ENCODE results near the gene SLC1A2.

The SLC1A2 gene

GRCh38 chr11:35271031-35271430 lies 148.3 kb downstream of the SLC1A2 start:
- no peak for DNase-seq (ENCODE audit: low spot score)

GRCh38 chr11:35270342-35270741 lies 149.0 kb downstream of the SLC1A2 start:
- DNase-seq (ENCODE audit: low spot score), result no peak

GRCh38 chr11:35267504-35267903 lies 151.9 kb downstream of the SLC1A2 start:
- DNase-seq (ENCODE audit: low spot score), result no peak

GRCh38 chr11:35265755-35266454 lies 153.5 kb downstream of the SLC1A2 start:
- no peak for DNase-seq (ENCODE audit: low spot score)

GRCh38 chr11:35262735-35263134 lies 156.6 kb downstream of the SLC1A2 start:
- DNase-seq (ENCODE audit: low spot score), result no peak

GRCh38 chr11:35262056-35262455 lies 157.3 kb downstream of the SLC1A2 start:
- DNase-seq (ENCODE audit: low spot score), result no peak

GRCh38 chr11:35261197-35261596 lies 158.2 kb downstream of the SLC1A2 start:
- DNase-seq (ENCODE audit: low spot score), result no peak

- DNase-seq (ENCODE audit: low spot score), result no peak
These were observed 158.9 kb downstream of the SLC1A2 start for GRCh38 chr11:35260342-35260985.

GRCh38 chr11:35259529-35259928 lies 159.8 kb downstream of the SLC1A2 start:
- DNase-seq (ENCODE audit: low spot score), result no peak

- DNase-seq (ENCODE audit: low spot score), result no peak
These were observed 162.1 kb downstream of the SLC1A2 start for GRCh38 chr11:35257281-35257680.

- no peak for DNase-seq (ENCODE audit: low spot score)
These were observed 163.1 kb downstream of the SLC1A2 start for GRCh38 chr11:35256296-35256695.

GRCh38 chr11:35255514-35255913 lies 163.8 kb downstream of the SLC1A2 start:
- DNase-seq (ENCODE audit: low spot score), result no peak

- DNase-seq (ENCODE audit: low spot score), result no peak
These were observed 166.1 kb downstream of the SLC1A2 start for GRCh38 chr11:35253237-35253636.

GRCh38 chr11:35250621-35251020 lies 168.7 kb downstream of the SLC1A2 start:
- DNase-seq (ENCODE audit: low spot score), result no peak

GRCh38 chr11:35250192-35250591 lies 169.2 kb downstream of the SLC1A2 start:
- DNase-seq (ENCODE audit: low spot score), result no peak

- no peak for DNase-seq (ENCODE audit: low spot score)
These were observed 170.6 kb downstream of the SLC1A2 start for GRCh38 chr11:35248558-35249323.

GRCh38 chr11:35247863-35248262 lies 171.5 kb downstream of the SLC1A2 start:
- no peak for DNase-seq (ENCODE audit: low spot score)

- no peak for DNase-seq (ENCODE audit: low spot score)
These were observed 171.9 kb downstream of the SLC1A2 start for GRCh38 chr11:35247428-35247827.

- DNase-seq (ENCODE audit: low spot score), result no peak
These were observed 172.6 kb downstream of the SLC1A2 start for GRCh38 chr11:35246745-35247144.

- no peak for DNase-seq (ENCODE audit: low spot score)
These were observed 173.6 kb downstream of the SLC1A2 start for GRCh38 chr11:35245786-35246185.

GRCh38 chr11:35245056-35245455 lies 174.3 kb downstream of the SLC1A2 start:
- DNase-seq (ENCODE audit: low spot score), result no peak

GRCh38 chr11:35243774-35244173 lies 175.6 kb downstream of the SLC1A2 start:
- no peak for DNase-seq (ENCODE audit: low spot score)
